ENCODE results near the gene ENDOV.

The ENDOV gene

GRCh38 chr17:80437532-80437931 is 22.6 kb downstream of the ENDOV start:
- Histone ChIP-seq H3K9me3 (no peaks in the 10 kb centered on the region), H3K4me3 (ENCODE audit: low read depth, low read length) (no peak overlapping the region), H3K4me1 (no peaks in the 10 kb centered on the region), H3K27me3 (no peaks in the 10 kb centered on the region), H3K36me3 (no peaks in the 10 kb centered on the region)
- no peak for TF ChIP-seq CTCF (IDR thresholded peaks at IDR 0.05; ENCODE audit: low read depth, low read length)
- DNase-seq: no peak

- Histone ChIP-seq H3K4me1 (no peaks in the 10 kb centered on the region), H3K4me3 (ENCODE audit: low read depth, low read length) (no peak overlapping the region), H3K36me3 (no peaks in the 10 kb centered on the region), H3K27me3 (no peaks in the 10 kb centered on the region), H3K9me3 (no peaks in the 10 kb centered on the region)
- no peak for TF ChIP-seq CTCF (IDR thresholded peaks at IDR 0.05; ENCODE audit: low read depth, low read length)
- DNase-seq: no peak
These were observed 23.8 kb downstream of the ENDOV start for GRCh38 chr17:80438806-80439205.

- DNase-seq: no peak
- no peaks in the 10 kb centered on the region for H3K36me3 ChIP-seq
- no peaks in the 10 kb centered on the region for H3K27me3 ChIP-seq
- TF ChIP-seq CTCF (IDR thresholded peaks at IDR 0.05; ENCODE audit: low read depth, low read length): no peak
- no peaks in the 10 kb centered on the region for H3K4me1 ChIP-seq
- H3K9me3 ChIP-seq: no peaks in the 10 kb centered on the region
- no peak overlapping the region for H3K4me3 ChIP-seq (ENCODE audit: low read depth, low read length)
These were observed 24.5 kb downstream of the ENDOV start for GRCh38 chr17:80439499-80439898.

- H3K4me1 ChIP-seq: no peaks in the 10 kb centered on the region
- H3K4me3 ChIP-seq (ENCODE audit: low read depth, low read length): no peak overlapping the region
- DNase-seq: no peak
- no peaks in the 10 kb centered on the region for H3K36me3 ChIP-seq
- H3K27me3 ChIP-seq: no peaks in the 10 kb centered on the region
- H3K9me3 ChIP-seq: no peaks in the 10 kb centered on the region
- TF ChIP-seq CTCF (IDR thresholded peaks at IDR 0.05; ENCODE audit: low read depth, low read length): no peak
These were observed 26.2 kb downstream of the ENDOV start for GRCh38 chr17:80441133-80441578.

- DNase-seq: no peak
- H3K4me1 ChIP-seq: no peaks in the 10 kb centered on the region
- no peak for TF ChIP-seq CTCF (IDR thresholded peaks at IDR 0.05; ENCODE audit: low read depth, low read length)
- H3K36me3 ChIP-seq: no peaks in the 10 kb centered on the region
- no peaks in the 10 kb centered on the region for H3K27me3 ChIP-seq
- no peaks in the 10 kb centered on the region for H3K9me3 ChIP-seq
- no peak overlapping the region for H3K4me3 ChIP-seq (ENCODE audit: low read depth, low read length)
These were observed 26.8 kb downstream of the ENDOV start for GRCh38 chr17:80441598-80442322.

GRCh38 chr17:80442323-80442659 is 27.3 kb downstream of the ENDOV start:
- Histone ChIP-seq H3K9me3 (no peaks in the 10 kb centered on the region), H3K4me1 (no peaks in the 10 kb centered on the region), H3K4me3 (ENCODE audit: low read depth, low read length) (no peak overlapping the region), H3K36me3 (no peaks in the 10 kb centered on the region), H3K27me3 (no peaks in the 10 kb centered on the region)
- TF ChIP-seq CTCF (IDR thresholded peaks at IDR 0.05; ENCODE audit: low read depth, low read length): no peak
- DNase-seq: no peak

Measured in BE2C (cell line).